ENCODE measurements around the gene ANKRD63.

DNA sequence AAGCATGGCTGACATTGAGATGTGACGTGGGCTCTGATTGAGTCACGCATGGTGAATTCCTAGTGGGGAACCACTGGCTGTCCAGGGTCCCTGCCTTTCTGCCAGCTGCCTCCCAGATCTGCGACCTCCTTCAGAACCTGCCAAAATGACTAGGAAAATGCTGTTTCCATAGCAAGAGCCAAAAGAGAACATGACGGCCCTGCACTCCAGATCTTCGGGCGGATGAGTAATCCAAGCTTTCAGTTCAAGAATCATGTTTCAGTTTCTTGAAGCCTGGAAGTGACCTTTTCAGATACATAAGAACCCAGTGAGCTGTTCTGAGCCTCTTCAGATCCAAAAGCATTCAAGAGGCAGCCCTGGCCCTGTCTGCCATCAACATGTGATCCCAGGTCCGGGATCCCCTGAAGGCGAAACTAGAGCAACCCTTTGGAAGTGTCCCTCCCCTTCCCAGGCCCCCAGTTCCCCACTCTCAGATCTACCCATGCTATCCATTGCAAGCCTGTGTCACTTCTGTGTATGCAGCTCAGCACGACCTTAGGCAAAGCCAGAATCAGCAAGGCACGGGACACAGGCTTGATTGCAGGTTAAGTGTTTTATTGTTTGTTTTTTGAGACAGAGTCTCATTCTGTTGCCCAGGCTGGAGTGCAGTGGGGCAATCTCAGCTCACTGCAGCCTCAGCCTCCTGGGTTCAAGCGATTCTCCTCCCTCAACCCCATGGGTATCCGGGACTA lies 19.7 kb downstream of the ANKRD63 start:
- TF ChIP-seq, protein P1, sequence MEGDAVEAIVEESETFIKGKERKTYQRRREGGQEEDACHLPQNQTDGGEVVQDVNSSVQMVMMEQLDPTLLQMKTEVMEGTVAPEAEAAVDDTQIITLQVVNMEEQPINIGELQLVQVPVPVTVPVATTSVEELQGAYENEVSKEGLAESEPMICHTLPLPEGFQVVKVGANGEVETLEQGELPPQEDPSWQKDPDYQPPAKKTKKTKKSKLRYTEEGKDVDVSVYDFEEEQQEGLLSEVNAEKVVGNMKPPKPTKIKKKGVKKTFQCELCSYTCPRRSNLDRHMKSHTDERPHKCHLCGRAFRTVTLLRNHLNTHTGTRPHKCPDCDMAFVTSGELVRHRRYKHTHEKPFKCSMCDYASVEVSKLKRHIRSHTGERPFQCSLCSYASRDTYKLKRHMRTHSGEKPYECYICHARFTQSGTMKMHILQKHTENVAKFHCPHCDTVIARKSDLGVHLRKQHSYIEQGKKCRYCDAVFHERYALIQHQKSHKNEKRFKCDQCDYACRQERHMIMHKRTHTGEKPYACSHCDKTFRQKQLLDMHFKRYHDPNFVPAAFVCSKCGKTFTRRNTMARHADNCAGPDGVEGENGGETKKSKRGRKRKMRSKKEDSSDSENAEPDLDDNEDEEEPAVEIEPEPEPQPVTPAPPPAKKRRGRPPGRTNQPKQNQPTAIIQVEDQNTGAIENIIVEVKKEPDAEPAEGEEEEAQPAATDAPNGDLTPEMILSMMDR (IDR thresholded peaks at IDR 0.05) = no peak
- TF ChIP-seq, protein P2, sequence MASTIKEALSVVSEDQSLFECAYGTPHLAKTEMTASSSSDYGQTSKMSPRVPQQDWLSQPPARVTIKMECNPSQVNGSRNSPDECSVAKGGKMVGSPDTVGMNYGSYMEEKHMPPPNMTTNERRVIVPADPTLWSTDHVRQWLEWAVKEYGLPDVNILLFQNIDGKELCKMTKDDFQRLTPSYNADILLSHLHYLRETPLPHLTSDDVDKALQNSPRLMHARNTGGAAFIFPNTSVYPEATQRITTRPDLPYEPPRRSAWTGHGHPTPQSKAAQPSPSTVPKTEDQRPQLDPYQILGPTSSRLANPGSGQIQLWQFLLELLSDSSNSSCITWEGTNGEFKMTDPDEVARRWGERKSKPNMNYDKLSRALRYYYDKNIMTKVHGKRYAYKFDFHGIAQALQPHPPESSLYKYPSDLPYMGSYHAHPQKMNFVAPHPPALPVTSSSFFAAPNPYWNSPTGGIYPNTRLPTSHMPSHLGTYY (CRISPR knock-in tag; IDR thresholded peaks at IDR 0.05) = no peak
- TF ChIP-seq, protein P3, sequence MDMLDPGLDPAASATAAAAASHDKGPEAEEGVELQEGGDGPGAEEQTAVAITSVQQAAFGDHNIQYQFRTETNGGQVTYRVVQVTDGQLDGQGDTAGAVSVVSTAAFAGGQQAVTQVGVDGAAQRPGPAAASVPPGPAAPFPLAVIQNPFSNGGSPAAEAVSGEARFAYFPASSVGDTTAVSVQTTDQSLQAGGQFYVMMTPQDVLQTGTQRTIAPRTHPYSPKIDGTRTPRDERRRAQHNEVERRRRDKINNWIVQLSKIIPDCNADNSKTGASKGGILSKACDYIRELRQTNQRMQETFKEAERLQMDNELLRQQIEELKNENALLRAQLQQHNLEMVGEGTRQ (CRISPR knock-in tag; IDR thresholded peaks at IDR 0.05) = no peak
- no peak for TF ChIP-seq ZNF121 (CRISPR knock-in tag; IDR thresholded peaks at IDR 0.05)
- no peak for TF ChIP-seq SP1 (CRISPR knock-in tag; conservative IDR thresholded peaks at IDR 0.05)
- no peak for TF ChIP-seq CREB1 (CRISPR knock-in tag; IDR thresholded peaks at IDR 0.05)
- TF ChIP-seq CREM (CRISPR knock-in tag; IDR thresholded peaks at IDR 0.05) = no peak
- TF ChIP-seq TEAD4 (CRISPR knock-in tag; IDR thresholded peaks at IDR 0.05) = no peak
- TF ChIP-seq, protein P4, sequence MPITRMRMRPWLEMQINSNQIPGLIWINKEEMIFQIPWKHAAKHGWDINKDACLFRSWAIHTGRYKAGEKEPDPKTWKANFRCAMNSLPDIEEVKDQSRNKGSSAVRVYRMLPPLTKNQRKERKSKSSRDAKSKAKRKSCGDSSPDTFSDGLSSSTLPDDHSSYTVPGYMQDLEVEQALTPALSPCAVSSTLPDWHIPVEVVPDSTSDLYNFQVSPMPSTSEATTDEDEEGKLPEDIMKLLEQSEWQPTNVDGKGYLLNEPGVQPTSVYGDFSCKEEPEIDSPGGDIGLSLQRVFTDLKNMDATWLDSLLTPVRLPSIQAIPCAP (CRISPR knock-in tag; IDR thresholded peaks at IDR 0.05) = no peak
- no peak for TF ChIP-seq ESRRA (CRISPR knock-in tag; IDR thresholded peaks at IDR 0.05; ENCODE audit: borderline replicate concordance)
